Motor neuron (in vitro differentiated cells): ENCODE measurements around the gene C3orf22. TPM values are rescaled to one million over a fixed set of nuclear protein-coding genes. Genes with fewer than 3 reads are reported as not detected.

Experiments
- ATAC-seq, 8 experiments: fragments of 200-7000 bp; cut with Tn5 transposase; replicated peaks in 6 of 8; 2 replicates each; pipeline ENCODE4 v1.8.0; 2021; ENCODE audit warnings: mild to moderate bottlenecking in 8 of 8, moderate library complexity in 8 of 8
- H3K27ac ChIP-seq, 2 donors: fragments of 250-450 bp; sonication (Bioruptor Pico); 2 replicates each; pipeline ENCODE4 v1.9.0; 2021; ENCODE audit warnings: antibody characterized with exemption in 2 of 2, mild to moderate bottlenecking in 2 of 2, moderate library complexity in 1 of 2
- H3K4me1 ChIP-seq, 2 donors: fragments of 250-450 bp; sonication (Bioruptor Pico); replicated peaks in 1 of 2; 2 replicates each; pipeline ENCODE4 v1.6.1; 2021; ENCODE audit warnings: antibody characterized with exemption in 2 of 2, mild to moderate bottlenecking in 2 of 2, moderate library complexity in 1 of 2
- H3K4me3 ChIP-seq, 5 donors: fragments of 250-450 bp; sonication (Bioruptor Pico); 2 replicates each; pipeline ENCODE4 v1.9.0; 2021; ENCODE audit warnings: antibody characterized with exemption in 5 of 5, mild to moderate bottlenecking in 5 of 5, moderate library complexity in 4 of 5
- WGBS, 10 experiments: fragments of 450-650 bp; shearing (Covaris generic); methylation state at CpG; one replicate each; pipeline ENCODE4 v1.0.0; 2022; 5-methylcytosine and 5-hydroxymethylcytosine counted together
- in situ Hi-C, 9 experiments: fragments of 400-800 bp; cut with MboI; loops; one replicate each; pipeline ENCODE4 v1.15.0; 2021; ENCODE audit warnings: low sequenced_read_pairs in 9 of 9, low pct_unique_long_range_greater_than_20kb in 2 of 9; ENCODE audit not compliant: unreplicated experiment in 9 of 9
- total RNA-seq, 8 experiments: library from RNA; unstranded; fragments of 300-600 nt; gene quantifications; 2 replicates each; pipeline versions ENCODE4 v1.2.3 to v1.2.4, GENCODE V29; 2022

C3orf22 gene
- total RNA-seq, 8 experiments from 2014 or later = 0.15 to 0.47 TPM; not detected in 6

DNA sequence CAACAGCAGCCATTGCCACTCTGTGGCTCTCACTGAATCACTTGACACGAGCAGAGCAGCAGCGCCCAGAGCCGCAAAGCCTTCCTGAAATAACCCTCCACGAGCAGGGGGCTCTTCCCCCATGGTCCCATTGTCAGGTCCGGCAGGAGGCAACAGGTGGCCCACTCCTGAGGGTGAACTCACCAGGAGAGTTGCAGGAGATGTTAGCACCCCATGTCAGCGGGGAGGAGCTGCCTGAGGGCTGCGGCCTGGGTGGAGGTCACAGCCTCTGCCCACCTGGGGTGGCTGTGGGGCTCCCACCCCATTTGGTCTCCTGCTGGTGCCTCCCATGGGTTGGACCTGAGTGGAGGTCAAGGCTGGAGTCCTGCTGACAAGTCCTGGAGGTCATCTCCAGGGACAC is 12.3 kb upstream of the C3orf22 start:
- Histone ChIP-seq H3K27ac (no peak overlapping the region), H3K4me1 (peaks cover 3 to 5% of the 10 kb centered on the region in 2 donors), H3K4me3 (no peak overlapping the region)
- in situ Hi-C loops = no loop called here
- 20 to 100% (median 70%) methylated on average over 1 to 4 of the region's 7 CpGs; no CpG with 5 or more reads in 6 of the 10 experiments for WGBS, 10 experiments
- no peak for ATAC-seq

DNA sequence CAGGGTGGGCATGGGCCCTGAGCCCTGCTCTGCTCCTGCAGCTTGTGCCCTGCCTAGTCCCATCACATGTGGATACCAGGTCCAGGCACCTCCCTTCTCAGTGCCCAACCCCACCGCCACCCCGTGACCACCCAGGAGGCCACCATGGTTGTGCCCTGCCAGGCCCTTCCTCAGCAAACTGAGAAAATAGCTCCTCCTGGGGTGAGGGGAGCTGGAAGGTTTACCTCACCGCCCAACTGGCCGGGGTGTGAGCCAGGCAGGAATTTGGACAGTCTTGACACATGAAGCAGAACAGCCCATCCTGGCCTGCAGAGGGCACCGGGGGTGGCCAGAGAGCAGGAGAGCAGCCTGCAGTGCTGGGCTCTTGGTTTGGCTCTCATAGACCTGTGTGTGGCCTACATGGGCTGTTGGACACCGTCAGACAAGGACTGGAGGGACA is 11.4 kb upstream of the C3orf22 start:
- no peak overlapping the region for H3K27ac ChIP-seq
- in situ Hi-C loops = no loop called here
- no peak for ATAC-seq

DNA sequence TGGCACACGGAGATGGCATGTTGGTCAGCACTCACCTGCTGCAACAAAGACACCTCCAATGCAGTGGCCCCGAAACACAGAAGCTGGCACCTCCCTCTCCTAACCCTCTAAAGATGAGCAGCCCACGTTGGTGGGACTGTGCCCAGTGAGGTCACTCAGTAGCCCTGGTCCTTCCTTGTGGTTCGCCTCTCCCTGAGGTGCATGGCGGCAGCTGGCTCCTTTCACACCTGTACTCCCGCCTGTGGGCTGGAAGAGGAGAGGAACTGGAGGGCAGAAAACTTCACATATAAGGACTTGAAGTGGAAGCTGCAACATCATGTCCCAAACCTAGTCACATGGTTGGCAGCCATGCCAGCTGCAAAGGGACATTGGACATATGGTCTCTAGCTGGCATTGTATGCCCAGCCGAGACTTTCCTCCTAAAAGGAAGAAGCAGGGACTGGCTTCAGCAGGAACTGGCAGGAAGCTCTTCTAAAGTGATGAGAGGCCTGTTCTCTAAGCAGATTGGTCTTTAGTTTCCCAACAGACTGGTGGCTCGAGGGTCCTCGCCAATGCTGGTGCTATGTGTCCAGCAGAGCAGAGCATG is 10.8 kb upstream of the C3orf22 start:
- 55 to 100% (median 97%) methylated on average over 1 to 4 of the region's 9 CpGs; no CpG with 5 or more reads in 4 of the 10 experiments for WGBS, 10 experiments
- ATAC-seq = no peak
- no peak overlapping the region for H3K4me3 ChIP-seq
- H3K4me1 ChIP-seq = peaks cover 3 to 5% of the 10 kb centered on the region in 2 donors
- in situ Hi-C loops = no loop called here
- H3K27ac ChIP-seq = no peak overlapping the region

More for the DNA sequence above, 11.4 kb upstream of the C3orf22 start:
- H3K4me1 ChIP-seq = peaks cover 3 to 5% of the 10 kb centered on the region in 2 donors
- H3K4me3 ChIP-seq = no peak overlapping the region
- WGBS, 10 experiments = 0 to 85% (median 70%) methylated on average over 1 to 4 of the region's 6 CpGs; no CpG with 5 or more reads in 6 of the 10 experiments

DNA sequence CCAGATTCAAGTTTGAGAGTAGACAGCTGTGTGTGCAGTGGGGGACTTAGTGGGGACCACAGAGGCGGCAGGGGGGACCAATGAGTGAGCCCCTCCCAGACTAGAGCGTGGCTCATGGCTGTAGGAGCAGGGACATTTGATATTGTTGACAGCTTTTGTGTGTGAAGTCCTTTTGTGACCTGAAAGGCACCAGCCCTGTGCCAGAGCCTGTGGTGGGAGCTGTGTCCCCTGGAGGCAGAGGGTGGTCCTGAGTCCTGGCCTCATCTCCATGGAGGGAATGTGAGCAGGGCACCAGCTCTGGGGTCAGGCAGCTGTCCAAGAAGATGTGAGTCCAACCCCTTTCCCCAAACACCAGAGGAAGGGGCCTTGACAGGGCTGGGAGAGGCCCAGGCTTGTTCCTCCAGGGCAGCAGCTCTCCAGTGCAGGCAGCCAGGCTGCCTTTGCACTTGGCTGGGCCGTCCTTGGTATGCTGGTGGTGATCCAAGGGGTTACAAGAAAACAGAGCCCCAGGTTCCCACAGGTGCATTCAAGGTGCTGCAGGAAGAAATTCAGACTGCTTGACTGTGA is 10.1 kb upstream of the C3orf22 start:
- no peak overlapping the region for H3K4me3 ChIP-seq
- H3K27ac ChIP-seq = no peak overlapping the region
- in situ Hi-C loops = no loop called here
- H3K4me1 ChIP-seq = peaks cover 3 to 5% of the 10 kb centered on the region in 2 donors
- ATAC-seq = peak in 1 of 8 experiments; percentile 41
- WGBS, 10 experiments = 0 to 100% (median 56%) methylated on average over 1 to 2 of the region's 3 CpGs; no CpG with 5 or more reads in 4 of the 10 experiments

DNA sequence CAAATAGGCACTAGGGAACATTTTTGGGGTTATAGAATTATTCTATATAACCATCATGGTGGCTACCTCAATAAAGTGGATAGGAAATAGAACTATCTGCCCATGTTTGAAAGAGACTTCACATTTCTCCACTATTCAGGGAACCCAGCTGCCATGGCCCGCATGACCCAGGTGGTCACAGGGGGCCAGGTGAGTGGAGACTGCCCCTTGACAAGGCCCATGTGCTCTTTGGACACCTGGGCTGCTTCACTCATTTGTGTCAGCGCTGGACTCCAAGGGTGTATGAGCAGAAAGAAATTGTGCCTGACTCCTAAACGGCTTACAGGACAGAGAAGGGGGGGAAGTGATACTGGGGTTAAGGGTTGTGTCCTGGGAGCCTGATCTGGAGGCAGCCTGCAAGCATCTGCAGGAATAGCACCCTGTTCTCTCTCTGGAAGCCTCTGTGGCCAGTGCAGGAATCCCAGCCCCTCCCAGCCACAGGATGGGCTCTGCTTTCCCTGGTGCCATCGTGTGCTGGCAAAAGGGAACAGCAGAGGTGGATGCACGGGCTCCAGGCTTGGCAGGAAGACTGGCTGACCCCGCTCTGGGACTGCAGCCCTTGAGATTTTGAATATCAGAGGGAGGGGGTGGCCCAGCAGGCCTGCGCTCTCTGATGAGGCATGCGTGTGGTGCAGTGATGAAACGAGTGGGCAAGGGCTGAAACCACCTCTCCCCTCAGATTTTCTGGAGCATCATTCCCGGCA is 9.1 kb upstream of the C3orf22 start:
- WGBS, 10 experiments = 20 to 83% (median 74%) methylated on average over 1 to 5 of the region's 10 CpGs; no CpG with 5 or more reads in 5 of the 10 experiments
- in situ Hi-C loops = no loop called here
- Histone ChIP-seq H3K4me3 (no peak overlapping the region), H3K4me1 (peaks cover 3 to 5% of the 10 kb centered on the region in 2 donors), H3K27ac (no peak overlapping the region)
- ATAC-seq = peak in 7 of 8 experiments; percentile 41 to 84 (median 75)

DNA sequence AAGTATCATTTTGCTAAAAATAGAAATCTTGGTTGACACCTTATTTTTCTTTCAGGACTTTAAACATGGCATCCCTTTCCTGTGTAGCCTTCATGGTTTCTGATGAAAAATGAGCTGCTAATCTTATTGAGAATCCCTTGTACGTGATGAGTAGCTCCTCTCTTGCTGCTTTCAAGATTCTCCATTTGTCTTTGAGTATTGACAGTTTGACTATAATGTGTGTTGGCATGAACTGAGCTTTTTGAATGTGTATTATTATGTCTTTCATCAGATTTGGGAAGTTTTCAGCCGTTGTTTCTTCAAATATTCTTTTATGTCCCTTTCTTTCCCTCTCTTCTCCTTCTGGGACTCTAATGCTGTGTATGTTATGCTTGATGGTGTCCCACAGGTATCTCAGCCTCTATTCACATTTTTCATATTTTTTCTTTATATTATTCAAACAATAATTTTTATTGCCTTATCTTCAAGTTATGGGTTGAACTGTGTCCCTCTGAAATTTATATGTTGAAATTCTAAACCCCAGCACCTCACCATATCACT is 4.1 kb upstream of the C3orf22 start:
- 12 to 81% (median 64%) methylated on average over 2 of the region's 2 CpGs; no CpG with 5 or more reads in 1 of the 10 experiments for WGBS, 10 experiments
- ATAC-seq = no peak
- Histone ChIP-seq H3K4me1 (no peaks in the 10 kb centered on the region), H3K27ac (no peak overlapping the region), H3K4me3 (no peak overlapping the region)
- in situ Hi-C loops = no loop called here

DNA sequence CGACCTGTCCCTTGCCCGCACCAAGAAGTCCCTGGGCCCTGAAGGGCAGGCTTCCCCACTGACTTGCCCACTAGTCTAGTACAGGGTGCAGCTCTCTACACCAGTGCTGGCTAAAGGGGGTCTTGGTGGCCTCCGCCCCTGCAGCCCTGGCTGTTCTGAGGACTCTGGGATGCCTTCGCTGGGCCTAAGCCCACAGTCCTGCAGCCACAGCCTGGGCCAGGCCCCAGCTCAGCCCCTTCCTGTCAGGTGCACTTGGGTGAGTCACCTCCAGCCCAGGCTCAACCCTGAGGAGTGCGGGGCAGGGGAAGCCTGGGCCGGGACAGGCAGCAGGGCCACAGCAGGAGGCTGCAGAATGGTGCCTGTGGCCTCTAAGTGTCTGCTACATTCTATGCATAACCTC is 971 bp downstream of the C3orf22 start:
- 0% methylated on average over 1 of the region's 6 CpGs; no CpG with 5 or more reads in 9 of the 10 experiments for WGBS, 10 experiments
- Histone ChIP-seq H3K27ac (no peak overlapping the region), H3K4me3 (no peak overlapping the region), H3K4me1 (no peaks in the 10 kb centered on the region)
- no peak for ATAC-seq
- in situ Hi-C loops = no loop called here

DNA sequence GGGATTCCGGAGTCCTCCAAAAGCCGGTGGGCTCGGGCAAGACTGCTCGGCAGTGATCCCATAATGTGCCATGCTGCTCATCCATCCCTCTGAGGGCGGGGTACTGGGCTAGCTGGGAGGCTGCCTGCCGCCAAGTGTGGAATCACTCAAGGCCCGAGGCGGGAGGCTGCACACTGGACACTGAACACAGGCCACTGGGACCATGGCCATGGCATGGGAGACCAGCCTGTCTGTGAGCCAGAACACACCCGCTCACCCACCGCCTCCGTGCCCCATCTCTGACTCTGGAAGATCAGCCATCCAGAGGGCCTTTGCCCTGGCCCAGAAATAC is 1.4 kb downstream of the C3orf22 start:
- no CpG with 5 or more reads among the region's 11 CpGs for WGBS, 10 experiments
- Histone ChIP-seq H3K27ac (no peak overlapping the region), H3K4me3 (no peak overlapping the region), H3K4me1 (no peaks in the 10 kb centered on the region)
- ATAC-seq = no peak
- in situ Hi-C loops = no loop called here

DNA sequence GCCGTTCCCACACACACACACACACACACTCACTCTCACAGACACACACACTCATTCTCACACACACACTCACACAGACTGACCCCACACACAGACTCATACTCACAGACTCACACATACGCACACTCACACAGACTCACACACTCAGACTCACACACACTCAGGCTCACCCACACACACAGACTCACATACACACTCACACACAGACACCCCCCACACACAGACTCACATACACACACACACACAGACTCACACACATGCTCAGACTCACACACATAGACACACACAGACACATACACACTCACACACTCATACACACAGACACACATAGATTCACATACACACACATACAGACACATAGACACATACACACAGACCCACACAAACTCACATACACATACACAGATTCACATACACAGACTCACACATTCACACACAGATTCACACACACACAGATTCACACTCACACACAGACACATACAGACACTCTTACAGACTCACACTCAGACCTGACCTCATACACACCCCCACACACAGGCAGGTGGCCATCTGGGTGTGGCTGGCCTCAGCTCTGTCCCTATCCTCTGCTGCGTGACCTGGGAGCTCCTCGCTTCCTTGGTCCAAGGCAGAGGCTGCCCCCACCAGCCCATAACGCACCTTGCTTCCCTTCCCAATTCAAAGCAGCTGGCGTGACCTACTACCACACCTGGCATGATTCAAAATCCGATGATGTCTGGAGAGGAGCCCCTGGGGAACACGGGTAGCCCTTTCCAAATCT is 1.9 kb downstream of the C3orf22 start:
- 40 to 100% (median 100%) methylated on average over 1 to 7 of the region's 8 CpGs; no CpG with 5 or more reads in 3 of the 10 experiments for WGBS, 10 experiments
- Histone ChIP-seq H3K4me3 (no peak overlapping the region), H3K4me1 (no peaks in the 10 kb centered on the region), H3K27ac (no peak overlapping the region)
- in situ Hi-C loops = no loop called here
- ATAC-seq = no peak

DNA sequence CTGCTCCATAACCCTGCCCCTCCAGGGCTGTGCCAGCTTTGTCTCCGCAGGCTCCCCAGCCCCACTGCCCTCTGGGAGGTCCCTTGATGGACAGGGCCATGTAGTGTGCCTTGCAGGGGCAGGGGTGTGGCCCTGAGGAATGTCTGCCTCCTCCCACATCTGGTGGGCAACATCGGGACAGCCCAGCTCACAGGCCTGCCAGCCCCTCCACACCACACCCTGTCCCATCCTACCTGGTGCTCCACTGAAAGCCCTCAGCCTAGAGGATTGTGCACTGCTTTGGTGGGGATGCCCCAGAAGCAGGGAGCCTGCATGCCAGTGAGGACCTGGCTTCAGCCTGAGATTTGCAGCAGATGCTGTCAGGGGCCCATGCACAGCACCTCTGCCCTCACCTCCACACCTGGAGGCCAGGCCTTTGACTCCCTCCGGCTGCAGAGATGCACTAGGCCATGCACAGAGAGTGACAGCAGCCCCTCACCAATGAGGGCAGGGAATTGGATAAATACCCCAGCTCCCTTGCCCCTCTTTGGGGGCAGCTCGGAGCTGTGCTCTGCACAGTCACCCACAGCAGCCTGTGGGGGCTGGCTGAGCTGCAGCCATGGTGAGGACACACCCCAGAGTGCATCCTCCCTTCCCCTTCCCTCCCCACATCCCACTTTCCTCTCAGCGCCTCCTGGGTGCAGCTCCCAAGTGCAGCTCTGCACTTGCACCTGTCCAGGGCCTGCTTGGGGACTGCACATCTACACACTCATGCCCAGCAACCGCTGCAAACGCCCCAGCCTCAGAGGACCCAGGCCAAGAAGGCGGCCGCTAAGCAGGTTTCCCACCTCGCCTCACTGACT is 2.7 kb downstream of the C3orf22 start:
- 47 to 100% (median 88%) methylated on average over 1 to 5 of the region's 10 CpGs; no CpG with 5 or more reads in 4 of the 10 experiments for WGBS, 10 experiments
- no peak overlapping the region for H3K27ac ChIP-seq
- ATAC-seq = no peak
- no peak overlapping the region for H3K4me3 ChIP-seq
- H3K4me1 ChIP-seq = no peaks in the 10 kb centered on the region
- in situ Hi-C loops = no loop called here

DNA sequence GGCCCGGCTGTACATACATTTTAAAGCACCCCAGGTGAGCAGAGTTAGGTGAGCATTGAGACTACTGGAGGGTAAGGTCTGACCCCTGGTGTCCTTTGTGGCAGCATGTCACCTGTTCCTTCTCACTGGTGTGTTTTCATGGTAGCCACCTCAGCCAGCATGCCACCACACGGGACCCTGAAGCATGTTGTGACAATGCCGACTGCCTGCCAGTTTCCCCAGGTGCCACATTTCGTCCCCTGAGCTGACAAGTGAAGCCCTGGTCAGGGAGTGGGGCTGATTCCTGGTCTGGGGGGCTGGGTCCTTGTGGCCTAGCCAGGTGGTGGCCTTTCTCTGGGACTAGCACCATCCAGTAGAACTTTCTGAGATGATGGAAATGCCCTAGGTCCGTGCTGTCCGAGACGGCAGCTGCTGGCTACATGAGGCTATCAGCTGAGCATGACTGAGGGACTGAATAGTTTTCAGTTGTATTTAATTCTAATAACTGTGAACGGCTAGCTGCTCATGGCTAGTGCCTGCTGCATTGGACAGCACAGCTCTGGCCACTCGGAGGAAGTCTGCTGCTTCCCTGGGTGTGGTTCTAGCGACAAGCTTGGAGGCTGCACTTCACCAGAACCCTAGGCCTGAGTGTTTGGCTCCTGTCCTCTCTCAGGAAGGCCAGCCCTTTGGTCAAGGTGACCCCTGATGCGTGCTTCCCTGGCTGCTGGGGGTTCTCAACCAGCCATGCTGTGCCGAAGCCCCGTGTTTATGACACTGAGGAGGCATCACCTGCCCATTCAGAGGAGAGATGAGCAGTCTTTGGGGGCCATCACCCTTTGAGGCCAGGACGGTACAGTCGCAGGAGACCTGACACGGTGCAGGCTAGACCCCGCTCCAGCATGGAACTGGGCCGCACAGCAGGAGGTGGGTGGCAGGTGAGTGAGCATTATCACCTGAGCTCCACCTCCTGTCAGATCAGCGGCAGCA is 3.9 kb downstream of the C3orf22 start:
- no peaks in the 10 kb centered on the region for H3K4me1 ChIP-seq
- in situ Hi-C loops = no loop called here
- 65 to 96% (median 90%) methylated on average over 1 to 5 of the region's 19 CpGs; no CpG with 5 or more reads in 5 of the 10 experiments for WGBS, 10 experiments
- no peak overlapping the region for H3K4me3 ChIP-seq
- peak in 1 of 8 experiments; percentile 23 for ATAC-seq
- no peak overlapping the region for H3K27ac ChIP-seq
